HCT116 (cell line): ENCODE measurements around the gene UTS2B.

ENCODE experiments used
- CBX3 ChIP-seq: IDR thresholded peaks from 2 replicates; pipeline ENCODE4 v1.6.1; 2012; ENCODE audit warnings: low read depth
- ELF1 ChIP-seq: IDR thresholded peaks from 2 replicates; pipeline ENCODE4 v1.6.1; 2012; ENCODE audit warnings: low read depth, borderline replicate concordance
- EZH2 ChIP-seq: fragments of 200-600 bp; sonication (generic); IDR thresholded peaks from 2 replicates; pipeline ENCODE4 v1.6.1; 2017; ENCODE audit warnings: antibody characterized with exemption, mixed run types
- FOSL1 ChIP-seq: IDR thresholded peaks from 2 replicates; pipeline ENCODE4 v1.6.1; 2012; ENCODE audit warnings: low read depth
- JUND ChIP-seq: IDR thresholded peaks from 2 replicates; pipeline ENCODE4 v1.6.1; 2012
- POLR2A ChIP-seq: IDR thresholded peaks from 2 replicates; pipeline ENCODE4 v1.7.0; 2011; ENCODE audit warnings: borderline replicate concordance; ENCODE audit not compliant: insufficient read depth, insufficient read length; ENCODE audit errors: extremely low read depth
- SP1 ChIP-seq: IDR thresholded peaks from 2 replicates; pipeline ENCODE4 v1.6.1; 2012; ENCODE audit warnings: low read depth
- SRF ChIP-seq: IDR thresholded peaks from 2 replicates; pipeline ENCODE4 v1.6.1; 2012; ENCODE audit warnings: low read depth
- TCF7L2 ChIP-seq: IDR thresholded peaks from 2 replicates; pipeline ENCODE4 v1.7.0; 2011; ENCODE audit warnings: borderline replicate concordance, inconsistent platforms; ENCODE audit not compliant: insufficient read depth, insufficient read length; ENCODE audit errors: extremely low read depth
- YY1 ChIP-seq: IDR thresholded peaks from 2 replicates; pipeline ENCODE4 v1.6.1; 2011; ENCODE audit warnings: low read length, low read depth, moderate library complexity, mild to moderate bottlenecking; ENCODE audit not compliant: insufficient replicate concordance; ENCODE audit errors: extremely low read depth
- TF ChIP-seq, protein P1 (sequence below), 3 experiments: fragments of 200-600 bp in 1 of 3; sonication (generic) in 1 of 3; IDR thresholded peaks in 2 of 3; conservative IDR thresholded peaks in 1 of 3; 2 replicates each; pipeline ENCODE4 v1.5.1; 2012 to 2017; ENCODE audit warnings: low read depth in 2 of 3, low read length in 2 of 3, antibody characterized with exemption in 1 of 3, borderline replicate concordance in 1 of 3, control low read depth in 1 of 3, mild to moderate bottlenecking in 1 of 3, mixed read lengths in 1 of 3, mixed run types in 1 of 3, moderate library complexity in 1 of 3; ENCODE audit not compliant: insufficient read depth in 1 of 3
- TF ChIP-seq, protein P2 (sequence below): IDR thresholded peaks from 2 replicates; pipeline ENCODE4 v1.6.1; 2011; ENCODE audit warnings: mild to moderate bottlenecking, low read length, moderate library complexity; ENCODE audit not compliant: insufficient replicate concordance; ENCODE audit errors: extremely low read depth
- TF ChIP-seq, protein P3 (sequence below): IDR thresholded peaks from 2 replicates; pipeline ENCODE4 v1.6.1; 2012; ENCODE audit warnings: low read depth
- TF ChIP-seq, protein P4 (sequence below): IDR thresholded peaks from 2 replicates; pipeline ENCODE4 v1.6.1; 2012

DNA sequence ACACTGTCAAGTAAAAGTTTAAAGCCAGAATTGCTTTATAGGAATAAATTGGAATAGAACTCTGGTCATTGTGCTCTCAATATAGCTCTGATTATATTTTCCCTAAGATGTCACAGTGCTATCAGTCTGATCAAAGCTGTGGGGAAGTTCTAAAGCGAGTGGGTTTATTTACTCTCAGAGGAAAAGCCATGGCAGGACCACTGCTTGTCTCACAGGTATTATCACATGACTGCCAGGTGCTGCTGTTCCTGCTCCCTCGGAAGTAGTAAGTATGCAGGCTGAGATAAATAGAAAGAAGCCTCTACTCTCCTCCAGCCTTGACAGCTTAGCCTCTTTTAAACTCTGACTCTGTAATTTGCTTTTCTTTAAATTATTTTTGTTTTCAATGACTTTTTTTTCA is 49.1 kb upstream of the UTS2B start:
- TF ChIP-seq, protein P1, sequence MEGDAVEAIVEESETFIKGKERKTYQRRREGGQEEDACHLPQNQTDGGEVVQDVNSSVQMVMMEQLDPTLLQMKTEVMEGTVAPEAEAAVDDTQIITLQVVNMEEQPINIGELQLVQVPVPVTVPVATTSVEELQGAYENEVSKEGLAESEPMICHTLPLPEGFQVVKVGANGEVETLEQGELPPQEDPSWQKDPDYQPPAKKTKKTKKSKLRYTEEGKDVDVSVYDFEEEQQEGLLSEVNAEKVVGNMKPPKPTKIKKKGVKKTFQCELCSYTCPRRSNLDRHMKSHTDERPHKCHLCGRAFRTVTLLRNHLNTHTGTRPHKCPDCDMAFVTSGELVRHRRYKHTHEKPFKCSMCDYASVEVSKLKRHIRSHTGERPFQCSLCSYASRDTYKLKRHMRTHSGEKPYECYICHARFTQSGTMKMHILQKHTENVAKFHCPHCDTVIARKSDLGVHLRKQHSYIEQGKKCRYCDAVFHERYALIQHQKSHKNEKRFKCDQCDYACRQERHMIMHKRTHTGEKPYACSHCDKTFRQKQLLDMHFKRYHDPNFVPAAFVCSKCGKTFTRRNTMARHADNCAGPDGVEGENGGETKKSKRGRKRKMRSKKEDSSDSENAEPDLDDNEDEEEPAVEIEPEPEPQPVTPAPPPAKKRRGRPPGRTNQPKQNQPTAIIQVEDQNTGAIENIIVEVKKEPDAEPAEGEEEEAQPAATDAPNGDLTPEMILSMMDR (IDR thresholded peaks at IDR 0.05 in 2 of 3, conservative IDR thresholded peaks at IDR 0.05 in 1 of 3; ENCODE audit: borderline replicate concordance in 1 of 3, insufficient read depth in 1 of 3, low read depth in 2 of 3, low read length in 2 of 3): no peak
- TF ChIP-seq EZH2 (no peak), POLR2A (no peak), CBX3 (no peak), ELF1 (no peak), JUND (no peak), FOSL1 (no peak), SP1 (no peak), TCF7L2 (no peak), YY1 (no peak), SRF (no peak)
- TF ChIP-seq, protein P2, sequence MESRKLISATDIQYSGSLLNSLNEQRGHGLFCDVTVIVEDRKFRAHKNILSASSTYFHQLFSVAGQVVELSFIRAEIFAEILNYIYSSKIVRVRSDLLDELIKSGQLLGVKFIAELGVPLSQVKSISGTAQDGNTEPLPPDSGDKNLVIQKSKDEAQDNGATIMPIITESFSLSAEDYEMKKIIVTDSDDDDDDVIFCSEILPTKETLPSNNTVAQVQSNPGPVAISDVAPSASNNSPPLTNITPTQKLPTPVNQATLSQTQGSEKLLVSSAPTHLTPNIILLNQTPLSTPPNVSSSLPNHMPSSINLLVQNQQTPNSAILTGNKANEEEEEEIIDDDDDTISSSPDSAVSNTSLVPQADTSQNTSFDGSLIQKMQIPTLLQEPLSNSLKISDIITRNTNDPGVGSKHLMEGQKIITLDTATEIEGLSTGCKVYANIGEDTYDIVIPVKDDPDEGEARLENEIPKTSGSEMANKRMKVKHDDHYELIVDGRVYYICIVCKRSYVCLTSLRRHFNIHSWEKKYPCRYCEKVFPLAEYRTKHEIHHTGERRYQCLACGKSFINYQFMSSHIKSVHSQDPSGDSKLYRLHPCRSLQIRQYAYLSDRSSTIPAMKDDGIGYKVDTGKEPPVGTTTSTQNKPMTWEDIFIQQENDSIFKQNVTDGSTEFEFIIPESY: no peak
- TF ChIP-seq, protein P3, sequence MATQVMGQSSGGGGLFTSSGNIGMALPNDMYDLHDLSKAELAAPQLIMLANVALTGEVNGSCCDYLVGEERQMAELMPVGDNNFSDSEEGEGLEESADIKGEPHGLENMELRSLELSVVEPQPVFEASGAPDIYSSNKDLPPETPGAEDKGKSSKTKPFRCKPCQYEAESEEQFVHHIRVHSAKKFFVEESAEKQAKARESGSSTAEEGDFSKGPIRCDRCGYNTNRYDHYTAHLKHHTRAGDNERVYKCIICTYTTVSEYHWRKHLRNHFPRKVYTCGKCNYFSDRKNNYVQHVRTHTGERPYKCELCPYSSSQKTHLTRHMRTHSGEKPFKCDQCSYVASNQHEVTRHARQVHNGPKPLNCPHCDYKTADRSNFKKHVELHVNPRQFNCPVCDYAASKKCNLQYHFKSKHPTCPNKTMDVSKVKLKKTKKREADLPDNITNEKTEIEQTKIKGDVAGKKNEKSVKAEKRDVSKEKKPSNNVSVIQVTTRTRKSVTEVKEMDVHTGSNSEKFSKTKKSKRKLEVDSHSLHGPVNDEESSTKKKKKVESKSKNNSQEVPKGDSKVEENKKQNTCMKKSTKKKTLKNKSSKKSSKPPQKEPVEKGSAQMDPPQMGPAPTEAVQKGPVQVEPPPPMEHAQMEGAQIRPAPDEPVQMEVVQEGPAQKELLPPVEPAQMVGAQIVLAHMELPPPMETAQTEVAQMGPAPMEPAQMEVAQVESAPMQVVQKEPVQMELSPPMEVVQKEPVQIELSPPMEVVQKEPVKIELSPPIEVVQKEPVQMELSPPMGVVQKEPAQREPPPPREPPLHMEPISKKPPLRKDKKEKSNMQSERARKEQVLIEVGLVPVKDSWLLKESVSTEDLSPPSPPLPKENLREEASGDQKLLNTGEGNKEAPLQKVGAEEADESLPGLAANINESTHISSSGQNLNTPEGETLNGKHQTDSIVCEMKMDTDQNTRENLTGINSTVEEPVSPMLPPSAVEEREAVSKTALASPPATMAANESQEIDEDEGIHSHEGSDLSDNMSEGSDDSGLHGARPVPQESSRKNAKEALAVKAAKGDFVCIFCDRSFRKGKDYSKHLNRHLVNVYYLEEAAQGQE: no peak
- TF ChIP-seq, protein P4, sequence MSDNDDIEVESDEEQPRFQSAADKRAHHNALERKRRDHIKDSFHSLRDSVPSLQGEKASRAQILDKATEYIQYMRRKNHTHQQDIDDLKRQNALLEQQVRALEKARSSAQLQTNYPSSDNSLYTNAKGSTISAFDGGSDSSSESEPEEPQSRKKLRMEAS: no peak
